GM20431 (cell line): Measurements from ENCODE around the gene ITGA1.

Experiments used
- in situ Hi-C: fragments of 300-500 bp; cut with MseI, MboI; formaldehyde crosslinking; loops from one replicate; pipeline ENCODE4 v1.15.0; 2020; ENCODE audit warnings: low sequenced_read_pairs; ENCODE audit not compliant: unreplicated experiment

The ITGA1 gene

GRCh38 chr5:53008751-53009150 is 221.0 kb downstream of the ITGA1 start:
- in situ Hi-C loops = no loop called here
